Ascending aorta (tissue), 2 donors: ENCODE results near the gene PTPRA. TPM values are rescaled to one million over a fixed set of nuclear protein-coding genes. Genes with fewer than 3 reads are reported as not detected.

ENCODE experiments used
- DNase-seq, 2 donors: peaks; one replicate each; pipeline ENCODE4 v3.0.0-alpha.2; 2019; ENCODE audit warnings: low spot score in 2 of 2
- H3K27ac ChIP-seq, 2 donors: fragments of 200-600 bp; sonication (generic); one replicate each; pipeline ENCODE4 v1.5.1; 2016 to 2017; ENCODE audit warnings: mild to moderate bottlenecking in 1 of 2
- H3K27me3 ChIP-seq: fragments of 200-600 bp; sonication (generic); one replicate; pipeline ENCODE4 v1.5.1; 2017
- H3K36me3 ChIP-seq, 2 donors: fragments of 200-600 bp; sonication (generic); one replicate each; pipeline ENCODE4 v1.5.1; 2016
- H3K4me1 ChIP-seq, 2 donors: fragments of 200-600 bp; sonication (generic); one replicate each; pipeline ENCODE4 v1.5.1; 2016 to 2017; ENCODE audit warnings: mild to moderate bottlenecking in 1 of 2
- H3K4me3 ChIP-seq, 2 donors: fragments of 200-600 bp; sonication (generic); one replicate each; pipeline ENCODE4 v1.5.1; 2016 to 2017; ENCODE audit warnings: mild to moderate bottlenecking in 1 of 2
- H3K9me3 ChIP-seq, 2 donors: fragments of 200-600 bp; sonication (generic); one replicate each; pipeline ENCODE4 v1.5.1; 2016
- CTCF ChIP-seq, 3 experiments: fragments of 200-600 bp in 2 of 3; fragments of 450-650 bp in 1 of 3; sonication (generic) in 2 of 3; IDR thresholded peaks; one replicate each; pipeline ENCODE4 v1.5.1; 2016 to 2019; ENCODE audit warnings: antibody characterized with exemption in 3 of 3, mild to moderate bottlenecking in 1 of 3, moderate library complexity in 1 of 3
- intact Hi-C: fragments of 100-400 bp; cut with DNase I; formaldehyde crosslinking; loops from one replicate; pipeline ENCODE4 v1.15.1; 2023
- total RNA-seq: library from RNA; depleted of rRNA; stranded (reverse); fragments of >200 nt; gene quantifications from one replicate; pipeline ENCODE4 v1.1.0, GENCODE V29; 2016

PTPRA gene
- total RNA-seq, 1 donor from 2014 or later, result 24.2 TPM

GRCh38 chr20:2948968-2949367 is 75.7 kb downstream of the PTPRA start:
- intact Hi-C loops, result no loop called here
- Histone ChIP-seq H3K9me3 (no peaks in the 10 kb centered on the region), H3K4me3 (no peak overlapping the region), H3K36me3 (peaks cover 5 to 20% of the 10 kb centered on the region in 2 donors), H3K27ac (no peak overlapping the region), H3K27me3 (no peaks in the 10 kb centered on the region), H3K4me1 (no peaks in the 10 kb centered on the region)
- TF ChIP-seq CTCF (IDR thresholded peaks at IDR 0.05), result no peak
- no peak for DNase-seq

- no peak overlapping the region for H3K4me3 ChIP-seq
- intact Hi-C loops, result no loop called here
- TF ChIP-seq CTCF (IDR thresholded peaks at IDR 0.05), result no peak
- no peaks in the 10 kb centered on the region for H3K4me1 ChIP-seq
- no peaks in the 10 kb centered on the region for H3K9me3 ChIP-seq
- H3K36me3 ChIP-seq, result peaks cover 5 to 33% of the 10 kb centered on the region in 2 donors
- H3K27me3 ChIP-seq, result no peaks in the 10 kb centered on the region
- no peak for DNase-seq
- no peak overlapping the region for H3K27ac ChIP-seq
Observed at GRCh38 chr20:2952766-2953165, 79.5 kb downstream of the PTPRA start.

- Histone ChIP-seq H3K9me3 (no peaks in the 10 kb centered on the region), H3K27me3 (no peaks in the 10 kb centered on the region), H3K36me3 (peaks cover 5 to 30% of the 10 kb centered on the region in 2 donors), H3K4me3 (no peak overlapping the region), H3K27ac (no peak overlapping the region), H3K4me1 (no peaks in the 10 kb centered on the region)
- TF ChIP-seq CTCF (IDR thresholded peaks at IDR 0.05), result no peak
- intact Hi-C loops, result no loop called here
- DNase-seq, result no peak
Observed at GRCh38 chr20:2955257-2955970, 82.1 kb downstream of the PTPRA start.

- intact Hi-C loops, result no loop called here
- no peaks in the 10 kb centered on the region for H3K27me3 ChIP-seq
- H3K9me3 ChIP-seq, result no peaks in the 10 kb centered on the region
- peaks cover 2 to 31% of the 10 kb centered on the region in 2 donors for H3K36me3 ChIP-seq
- no peak overlapping the region for H3K4me3 ChIP-seq
- no peak overlapping the region for H3K27ac ChIP-seq
- no peak for DNase-seq
- TF ChIP-seq CTCF (IDR thresholded peaks at IDR 0.05), result no peak
- H3K4me1 ChIP-seq, result no peaks in the 10 kb centered on the region
Observed at GRCh38 chr20:2956480-2956879, 83.2 kb downstream of the PTPRA start.

GRCh38 chr20:2967841-2968240 is 94.6 kb downstream of the PTPRA start:
- intact Hi-C loops, result no loop called here
- H3K9me3 ChIP-seq, result no peaks in the 10 kb centered on the region
- H3K36me3 ChIP-seq, result peaks cover 13 to 39% of the 10 kb centered on the region in 2 donors
- H3K27ac ChIP-seq, result no peak overlapping the region
- no peak overlapping the region for H3K4me3 ChIP-seq
- H3K4me1 ChIP-seq, result no peaks in the 10 kb centered on the region
- no peak for TF ChIP-seq CTCF (IDR thresholded peaks at IDR 0.05)
- DNase-seq, result no peak
- no peaks in the 10 kb centered on the region for H3K27me3 ChIP-seq
